UCSD-AML1 (cell line): ENCODE data around the gene CDC42EP1.
"Not testable (repeated sequence)": the region's sequence is repeated elsewhere in the genome, so short reads cannot be mapped to it uniquely, and the experiment has no call there.

Experiments
- DNase-seq: peaks from one replicate; lab custom pipeline; 2025; ENCODE audit not compliant: unreplicated experiment; lab: John Stamatoyannopoulos, UW

Gene CDC42EP1

GRCh38 chr22:37575490-37576003 lies 15.3 kb downstream of the CDC42EP1 start:
- DNase-seq, result no peak

- DNase-seq, result no peak
Observed at GRCh38 chr22:37578002-37578401, 17.7 kb downstream of the CDC42EP1 start.

- DNase-seq, result peak; percentile 42
Observed at GRCh38 chr22:37581504-37581903, 21.2 kb downstream of the CDC42EP1 start.

DNA sequence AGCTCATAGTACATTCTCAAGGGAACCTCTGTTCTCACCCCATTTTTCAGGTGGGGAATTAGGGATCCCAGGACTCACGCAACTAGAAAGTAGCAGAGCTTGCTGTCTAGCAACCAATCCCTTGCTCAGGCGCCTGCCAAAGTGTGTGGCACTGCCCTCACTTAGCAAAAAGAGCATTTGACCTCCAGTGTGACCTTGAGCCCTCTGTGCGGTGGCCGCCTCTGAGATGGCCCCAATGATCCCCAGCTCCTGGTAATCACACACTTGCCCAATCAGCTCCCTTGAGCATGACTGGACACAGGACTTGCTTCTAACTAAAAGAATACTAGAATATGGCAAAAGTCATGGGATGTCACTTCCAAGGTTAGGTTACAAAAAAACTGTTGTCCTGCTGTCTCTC lies 22.2 kb downstream of the CDC42EP1 start:
- DNase-seq, result no peak

DNA sequence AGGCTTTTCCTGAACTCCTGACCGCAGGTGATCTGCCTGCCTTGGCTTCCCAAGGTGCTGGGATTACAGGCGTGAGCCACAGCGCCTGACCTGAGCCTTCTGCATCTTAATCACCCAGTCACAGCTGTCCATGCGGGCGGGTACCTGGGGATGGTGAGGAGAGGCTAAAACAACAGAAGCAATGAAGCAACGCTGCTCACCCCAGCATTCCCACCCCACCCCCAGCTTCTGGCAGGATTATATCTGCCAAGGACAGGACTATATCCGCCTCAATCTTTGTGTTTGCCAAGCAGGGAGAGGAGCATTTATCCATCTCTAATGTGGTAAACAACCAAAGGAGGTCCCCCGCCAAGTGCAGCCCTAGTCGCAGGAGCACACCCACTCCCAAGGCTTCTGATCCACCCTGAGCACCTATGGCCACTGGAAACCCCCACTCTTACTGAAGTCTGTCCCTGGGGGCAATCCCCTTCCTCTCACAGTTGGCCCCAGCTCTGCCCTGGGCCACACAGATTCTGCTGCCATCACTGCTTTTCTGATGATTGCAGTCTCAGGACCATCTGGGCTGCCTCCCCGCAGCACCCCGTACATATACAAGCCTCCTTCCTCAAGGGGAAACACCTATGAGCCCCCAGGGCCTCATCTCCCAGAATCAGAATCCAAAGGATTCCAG lies 28.4 kb downstream of the CDC42EP1 start:
- no peak for DNase-seq

- DNase-seq, result no peak
Observed at GRCh38 chr22:37589636-37590035, 29.4 kb downstream of the CDC42EP1 start.

DNA sequence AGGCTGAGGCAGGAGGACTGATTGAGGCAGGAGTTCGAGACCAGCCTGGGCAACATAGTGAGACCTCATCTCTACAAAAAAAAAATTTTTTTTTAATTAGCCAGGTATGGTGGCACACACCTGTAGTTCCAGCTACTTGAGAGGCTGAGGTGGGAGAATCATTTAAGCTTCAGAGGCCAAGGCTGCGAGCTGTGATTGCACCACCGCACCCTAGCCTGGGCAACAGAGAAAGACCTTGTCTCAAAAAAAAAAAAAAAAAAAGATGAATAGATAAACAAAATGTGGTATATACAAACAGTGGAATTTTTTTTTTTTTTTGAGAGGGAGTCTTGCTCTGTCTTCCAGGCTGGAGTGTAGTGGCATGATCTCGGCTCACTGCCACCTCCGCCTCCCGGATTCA lies 30.8 kb downstream of the CDC42EP1 start:
- not testable (repeated sequence) for DNase-seq

DNA sequence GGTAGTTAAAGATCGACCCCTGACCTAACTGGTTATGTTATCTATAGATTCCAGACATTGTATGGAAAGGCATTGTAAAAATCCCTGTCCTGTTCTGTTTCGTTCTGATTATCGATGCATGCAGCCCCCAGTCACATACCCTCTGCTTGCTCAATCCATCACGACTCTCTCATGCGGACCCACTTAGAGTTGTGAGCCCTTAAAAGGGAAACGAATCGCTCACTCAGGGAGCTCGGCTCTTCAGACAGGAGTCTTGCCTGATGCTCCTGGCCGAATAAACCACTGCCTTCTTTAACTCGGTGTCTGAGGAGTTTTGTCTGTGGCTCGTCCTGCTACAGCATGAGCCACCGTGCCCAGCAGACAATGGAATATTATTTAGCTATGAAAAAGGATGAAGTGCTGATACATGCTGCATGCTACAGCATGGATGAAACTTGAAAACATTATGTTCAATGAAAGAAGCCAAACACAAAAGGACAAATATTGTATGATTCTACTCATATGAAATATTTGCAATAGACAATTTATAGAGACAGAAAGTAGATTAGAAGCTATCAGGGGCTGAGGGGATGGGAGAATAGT lies 31.6 kb downstream of the CDC42EP1 start:
- no peak for DNase-seq

- no peak for DNase-seq
Observed at GRCh38 chr22:37594237-37594636, 34.0 kb downstream of the CDC42EP1 start.

DNA sequence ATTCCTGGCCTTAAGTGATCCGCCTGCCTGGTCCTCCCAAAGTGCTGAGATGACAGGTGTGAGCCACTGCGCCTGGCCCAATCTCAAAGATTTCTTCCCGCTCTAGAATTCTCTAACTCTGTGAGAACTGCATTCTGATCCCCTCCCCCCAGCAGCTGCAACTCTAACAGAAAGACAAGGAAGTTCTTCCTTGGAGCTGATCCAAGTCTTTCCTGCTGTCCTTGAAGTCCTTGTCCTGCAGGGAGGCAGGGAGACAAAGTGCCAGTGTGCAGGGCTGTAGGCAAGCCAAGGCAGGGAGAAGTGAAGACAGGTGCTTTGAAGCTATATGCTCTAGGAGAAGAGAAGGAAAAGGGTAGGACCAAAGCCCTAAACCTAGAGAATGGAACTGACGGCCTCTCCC lies 38.9 kb downstream of the CDC42EP1 start:
- DNase-seq, result no peak

DNA sequence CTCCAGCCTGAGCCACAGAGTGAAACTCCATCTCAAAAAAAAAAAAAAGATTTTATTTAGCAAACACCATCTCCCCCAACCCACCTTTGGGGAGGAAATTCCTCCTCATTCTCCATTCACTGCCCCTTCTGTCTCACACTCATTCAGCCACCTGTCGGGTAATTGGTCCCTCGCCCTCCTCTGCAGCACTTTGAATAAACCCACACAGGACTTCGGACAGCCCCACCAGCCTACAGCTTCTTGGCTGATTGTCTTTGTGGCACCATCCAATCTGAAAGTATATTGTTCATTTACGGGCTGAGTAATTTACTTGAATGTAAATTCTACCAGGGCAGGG lies 40.9 kb downstream of the CDC42EP1 start:
- no peak for DNase-seq

DNA sequence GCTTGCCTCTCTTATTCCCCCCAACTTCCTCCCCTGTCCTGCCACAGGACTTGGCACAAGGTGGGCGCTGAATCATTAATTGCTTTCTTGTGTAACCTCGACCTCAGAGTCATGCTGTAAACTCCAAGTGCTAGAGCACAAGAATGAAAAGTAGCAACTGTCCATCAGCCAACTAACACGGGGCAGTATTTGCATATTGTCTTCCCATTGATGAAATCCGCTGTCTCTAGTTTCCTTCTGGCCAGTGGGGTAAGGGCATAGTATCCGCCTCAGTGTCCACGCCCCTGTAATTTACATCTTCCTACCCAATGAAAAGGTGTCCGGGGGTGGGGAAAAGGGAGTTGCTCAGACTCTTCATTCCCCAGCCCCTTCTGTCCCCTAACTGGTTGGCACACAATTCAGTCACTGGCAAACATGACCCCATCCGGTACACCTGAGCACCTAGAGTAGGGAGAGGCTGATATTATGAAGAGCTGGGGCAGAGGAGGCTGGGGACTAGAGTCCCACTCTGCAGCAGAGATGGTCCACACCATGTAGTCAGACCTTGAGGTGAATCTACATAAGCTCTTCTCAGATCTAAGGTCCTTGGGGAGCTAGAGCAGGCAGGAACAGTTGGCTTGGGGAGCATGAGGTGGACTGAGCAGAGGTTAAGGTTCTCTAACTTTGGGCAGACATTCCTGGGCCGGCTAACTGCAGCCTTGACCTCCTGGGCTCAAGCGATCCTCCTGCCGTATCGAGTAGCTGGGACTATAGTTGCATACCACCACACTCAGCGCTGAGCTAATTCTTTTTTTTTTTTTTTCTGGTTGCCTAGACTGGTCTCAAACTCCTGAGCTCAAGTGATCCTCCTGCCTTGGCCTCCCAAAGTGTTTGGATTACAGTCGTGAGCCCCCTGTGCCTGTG lies 41.5 kb downstream of the CDC42EP1 start:
- DNase-seq, result no peak

- DNase-seq, result not testable (repeated sequence)
Observed at GRCh38 chr22:37602546-37603277, 42.4 kb downstream of the CDC42EP1 start.

GRCh38 chr22:37604074-37604473 lies 43.8 kb downstream of the CDC42EP1 start:
- no peak for DNase-seq

- peak; percentile 32 for DNase-seq
Observed at GRCh38 chr22:37604875-37605274, 44.6 kb downstream of the CDC42EP1 start.

DNA sequence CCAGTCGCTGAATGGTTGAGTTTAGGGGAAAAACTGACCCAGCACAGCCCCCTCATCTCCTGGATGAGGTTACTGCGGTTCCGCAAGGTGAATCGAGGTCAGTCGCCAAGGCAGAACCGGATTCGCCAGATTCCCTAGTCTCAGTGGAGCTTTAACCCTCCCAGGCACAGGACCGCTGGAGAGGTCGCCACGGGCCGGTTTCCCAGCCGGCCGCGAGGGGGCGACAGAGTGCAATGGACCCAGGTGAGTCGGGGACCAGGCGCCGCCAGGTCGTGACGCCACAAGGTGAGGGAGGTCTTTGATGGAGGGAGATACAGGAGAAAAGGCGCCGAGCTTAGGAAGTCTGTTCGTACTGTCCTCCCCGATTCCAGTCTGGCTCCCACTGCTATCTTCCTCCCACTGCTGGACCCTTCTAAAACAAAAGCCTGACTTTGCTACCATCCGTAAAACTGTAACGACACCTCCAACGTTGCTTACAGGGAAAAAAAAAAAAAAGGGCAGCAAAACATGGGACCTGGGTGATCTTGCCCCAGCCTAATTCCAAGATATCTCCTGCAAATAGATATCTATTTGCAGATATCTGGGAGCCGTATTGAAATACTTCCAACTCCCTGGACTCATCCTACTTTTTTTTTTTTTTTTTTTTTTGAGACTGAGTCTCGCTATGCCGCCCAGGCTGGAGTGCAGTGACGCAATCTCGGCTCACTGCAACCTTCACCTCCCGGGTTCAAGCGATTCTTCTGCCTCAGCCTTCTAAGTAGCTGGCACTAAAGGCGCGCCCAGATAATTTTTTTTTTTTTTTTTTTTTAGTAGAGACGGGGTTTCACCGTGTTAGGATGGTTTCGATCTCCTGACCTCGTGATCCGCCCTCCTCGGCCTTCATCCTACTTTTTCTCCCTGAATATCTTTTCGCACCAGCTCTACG lies 47.0 kb downstream of the CDC42EP1 start:
- DNase-seq, result peak; percentile 79

- no peak for DNase-seq
Observed at GRCh38 chr22:37607935-37608476, 47.7 kb downstream of the CDC42EP1 start.

DNA sequence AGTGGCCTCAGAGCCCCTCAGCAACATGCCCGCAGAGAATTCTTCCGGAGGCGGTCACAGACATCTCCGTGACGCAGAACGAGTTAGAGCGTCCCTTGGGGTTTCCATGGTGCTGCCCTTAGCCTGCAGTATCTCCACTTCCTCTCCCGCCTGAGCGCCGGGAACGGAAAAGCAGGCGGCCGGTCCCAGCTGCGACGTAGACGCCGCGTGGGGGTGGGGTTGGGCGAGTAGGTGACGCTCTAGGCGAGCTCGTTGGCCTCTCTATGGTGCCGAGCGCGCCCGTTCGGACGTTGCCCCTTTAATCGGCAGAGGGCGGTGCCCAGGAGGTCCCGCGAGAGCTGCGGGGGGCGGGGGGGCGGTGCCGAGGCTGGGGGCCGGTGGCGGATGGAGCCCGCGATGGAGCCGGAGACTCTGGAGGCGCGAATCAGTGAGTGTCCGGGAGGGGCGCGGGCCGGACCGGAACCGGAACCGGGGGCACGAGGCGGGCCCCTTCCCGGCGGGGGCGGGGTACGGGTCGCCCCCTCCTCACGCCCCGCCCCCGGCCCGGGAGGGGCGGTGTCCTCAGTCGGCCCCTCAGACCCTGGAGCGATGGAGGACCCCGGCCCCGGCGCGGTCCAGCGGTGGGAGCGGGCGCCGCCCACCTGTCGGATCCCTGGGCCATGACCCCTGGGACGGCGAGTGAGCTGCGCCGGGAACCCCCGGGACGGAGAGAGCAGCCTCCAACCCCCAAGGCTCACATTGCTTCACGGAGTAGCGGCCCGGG lies 48.4 kb downstream of the CDC42EP1 start, which contains the start of gene GGA1:
Gene GGA1 (plus strand): TSS at position 358 of the 763 bp plus-strand sequence. CDS start 27 bp downstream, at position 385.
- peak; percentile 98 for DNase-seq
